A549 (cell line): ENCODE results near the gene COX6B1. TPM values are rescaled to one million over a fixed set of nuclear protein-coding genes. Genes with fewer than 3 reads are reported as not detected.

ENCODE experiments used
- ATAC-seq, 2 experiments: fragments of 200-7000 bp in 1 of 2; fragments of >200 bp in 1 of 2; cut with Nextera tagmentation in 1 of 2; cut with Tn5 transposase in 1 of 2; 3 replicates each; pipeline versions ENCODE4 v1.8.0 to v1.9.1; 2018 to 2020; ENCODE audit warnings: mild to moderate bottlenecking in 1 of 2, moderate library complexity in 1 of 2
- CTCF ChIA-PET: fragments of 300-600 bp; sonication (Branson Sonifier 250); formaldehyde crosslinking; extraction: SDS; loops from one replicate; lab custom pipeline; 2021; ENCODE audit warnings: antibody characterized with exemption, inconsistent platforms; lab: Yijun Ruan, JAX
- POLR2A ChIA-PET: fragments of 350-600 bp; formaldehyde crosslinking; extraction: SDS; loops from one replicate; lab custom pipeline; 2021; ENCODE audit warnings: antibody characterized with exemption, inconsistent platforms; lab: Yijun Ruan, JAX
- DNase-seq, 2 experiments: peaks; one replicate each; pipeline versions ENCODE4 v3.0.0 to v3.0.0-alpha.2; 2011 to 2016; ENCODE audit warnings: low read depth in 1 of 2, low spot score in 1 of 2
- FAIRE-seq: peaks from 2 replicates; lab custom pipeline; 2011; peaks lifted over from hg19 to GRCh38; lab: Jason Lieb, UNC
- H3K27ac ChIP-seq, 2 experiments: fragments of >200 bp; sonication (Bioruptor Twin); formaldehyde crosslinking; 3 replicates each; pipeline ENCODE4 v1.5.1; 2016 to 2017
- H3K4me1 ChIP-seq: fragments of >200 bp; sonication (Bioruptor Twin); formaldehyde crosslinking; 3 replicates; pipeline ENCODE4 v1.6.1; 2016
- H3K4me2 ChIP-seq: fragments of >200 bp; sonication (Bioruptor Twin); formaldehyde crosslinking; 3 replicates; pipeline ENCODE4 v1.6.1; 2016
- H3K4me3 ChIP-seq: fragments of >200 bp; sonication (Bioruptor Twin); formaldehyde crosslinking; 3 replicates; pipeline ENCODE4 v1.5.1; 2016
- H3K9me3 ChIP-seq: fragments of >200 bp; sonication (Bioruptor Twin); formaldehyde crosslinking; 3 replicates; pipeline ENCODE4 v1.6.1; 2016
- ATOH8 ChIP-seq: fragments of 250-450 bp; sonication (Bioruptor Pico); IDR thresholded peaks from 2 replicates; pipeline ENCODE4 v1.5.0; 2020; ENCODE audit warnings: low read depth, mild to moderate bottlenecking, moderate library complexity
- BCL3 ChIP-seq: fragments of >200 bp; sonication (Bioruptor Twin); formaldehyde crosslinking; IDR thresholded peaks from 3 replicates; pipeline ENCODE4 v1.6.1; 2016
- CBX2 ChIP-seq: fragments of 200-600 bp; sonication (generic); IDR thresholded peaks from 2 replicates; pipeline ENCODE4 v1.6.1; 2016; ENCODE audit warnings: low read depth, mild to moderate bottlenecking, borderline replicate concordance
- CHD2 ChIP-seq: fragments of 150-350 bp; IDR thresholded peaks from 2 replicates; pipeline ENCODE4 v1.6.1; 2014; ENCODE audit warnings: low read length; ENCODE audit not compliant: partially characterized antibody
- CTCF ChIP-seq: fragments of >200 bp; sonication (Bioruptor Twin); formaldehyde crosslinking; IDR thresholded peaks from 3 replicates; pipeline ENCODE4 v1.5.1; 2016
- ELK1 ChIP-seq: fragments of 150-350 bp; IDR thresholded peaks from 2 replicates; pipeline ENCODE4 v1.6.1; 2014; ENCODE audit warnings: low read depth, mild to moderate bottlenecking, low read length
- FOXS1 ChIP-seq: fragments of 250-450 bp; sonication (Bioruptor Pico); IDR thresholded peaks from 2 replicates; pipeline ENCODE4 v1.5.0; 2020; ENCODE audit warnings: mild to moderate bottlenecking, moderate library complexity
- GATA3 ChIP-seq: IDR thresholded peaks from 2 replicates; pipeline ENCODE4 v1.6.1; 2012; ENCODE audit warnings: borderline replicate concordance
- HDAC2 ChIP-seq: fragments of 200-600 bp; sonication (generic); IDR thresholded peaks from 2 replicates; pipeline ENCODE4 v1.6.1; 2016
- HES2 ChIP-seq: fragments of >200 bp; sonication (Bioruptor Twin); formaldehyde crosslinking; IDR thresholded peaks from 2 replicates; pipeline ENCODE4 v1.6.1; 2016
- HOXA7 ChIP-seq: fragments of 250-450 bp; sonication (Bioruptor Pico); IDR thresholded peaks from 2 replicates; pipeline ENCODE4 v1.5.0; 2020; ENCODE audit warnings: mild to moderate bottlenecking, moderate library complexity
- JUN ChIP-seq, 2 experiments: fragments of >200 bp; sonication (Bioruptor Twin); formaldehyde crosslinking; IDR thresholded peaks; 2 replicates in 1 of 2; 3 replicates in 1 of 2; pipeline ENCODE4 v1.6.1; 2016 to 2017
- JUNB ChIP-seq: fragments of >200 bp; sonication (Bioruptor Twin); formaldehyde crosslinking; IDR thresholded peaks from 2 replicates; pipeline ENCODE4 v1.6.1; 2016
- KDM5A ChIP-seq: fragments of 200-600 bp; sonication (generic); IDR thresholded peaks from 2 replicates; pipeline ENCODE4 v1.6.1; 2016; ENCODE audit warnings: antibody characterized with exemption, mild to moderate bottlenecking
- MAX ChIP-seq: IDR thresholded peaks from 2 replicates; pipeline ENCODE4 v1.6.1; 2012
- NPAS2 ChIP-seq: fragments of 250-450 bp; sonication (Bioruptor Pico); IDR thresholded peaks from 2 replicates; pipeline ENCODE4 v1.8.0; 2022; ENCODE audit warnings: mild to moderate bottlenecking, moderate library complexity, borderline replicate concordance
- NR3C1 ChIP-seq: fragments of >200 bp; sonication (Bioruptor Twin); formaldehyde crosslinking; IDR thresholded peaks from 3 replicates; pipeline ENCODE4 v1.6.1; 2017
- PHF8 ChIP-seq: fragments of 200-600 bp; sonication (generic); IDR thresholded peaks from 2 replicates; pipeline ENCODE4 v1.6.1; 2016; ENCODE audit warnings: low read depth, mild to moderate bottlenecking, antibody characterized with exemption, moderate library complexity, borderline replicate concordance
- POLR2A ChIP-seq: IDR thresholded peaks from 2 replicates; pipeline ENCODE4 v1.6.1; 2012; ENCODE audit warnings: mild to moderate bottlenecking, low read length
- POLR2AphosphoS2 ChIP-seq: conservative IDR thresholded peaks from 2 replicates; pipeline ENCODE4 v1.6.1; 2012; ENCODE audit warnings: low read length, improper control_type of control experiment, inconsistent platforms
- RAD21 ChIP-seq, 2 experiments: fragments of >200 bp in 1 of 2; sonication (Bioruptor Twin) in 1 of 2; formaldehyde crosslinking in 1 of 2; IDR thresholded peaks in 1 of 2; conservative IDR thresholded peaks in 1 of 2; 2 replicates in 1 of 2; 3 replicates in 1 of 2; pipeline ENCODE4 v1.6.1; 2012 to 2018; ENCODE audit warnings: inconsistent platforms in 1 of 2
- RARB ChIP-seq: fragments of 250-450 bp; sonication (Bioruptor Pico); IDR thresholded peaks from 2 replicates; pipeline ENCODE4 v1.8.0; 2021; ENCODE audit warnings: mild to moderate bottlenecking, moderate library complexity
- RCOR1 ChIP-seq: fragments of 150-350 bp; IDR thresholded peaks from 2 replicates; pipeline ENCODE4 v1.6.1; 2014; ENCODE audit warnings: antibody characterized with exemption, low read length, low read depth
- REST ChIP-seq: fragments of 200-600 bp; sonication (generic); IDR thresholded peaks from 2 replicates; pipeline ENCODE4 v1.6.1; 2016; ENCODE audit warnings: antibody characterized with exemption, mild to moderate bottlenecking, moderate library complexity
- RNF2 ChIP-seq: fragments of 200-600 bp; sonication (generic); IDR thresholded peaks from 2 replicates; pipeline ENCODE4 v1.6.1; 2016; ENCODE audit warnings: low read depth, mild to moderate bottlenecking, antibody characterized with exemption, moderate library complexity, borderline replicate concordance
- SREBF2 ChIP-seq: fragments of 450-650 bp; IDR thresholded peaks from 2 replicates; pipeline ENCODE4 v1.6.1; 2014; ENCODE audit warnings: mild to moderate bottlenecking, moderate library complexity
- TP53 ChIP-seq: fragments of 250-450 bp; sonication (Bioruptor Pico); IDR thresholded peaks from 2 replicates; pipeline ENCODE4 v1.5.0; 2021; ENCODE audit warnings: mild to moderate bottlenecking, moderate library complexity
- USF2 ChIP-seq: fragments of 450-650 bp; IDR thresholded peaks from 2 replicates; pipeline ENCODE4 v1.6.1; 2014; ENCODE audit warnings: antibody characterized with exemption
- WGBS: methylation state at CpG from one replicate; pipeline ENCODE4 v1.1.6; 2017; ENCODE audit errors: missing lambda C conversion rate; 5-methylcytosine and 5-hydroxymethylcytosine counted together
- polyA plus RNA-seq, 4 experiments: library from polyadenylated mRNA; depleted of rRNA in 3 of 4; stranded (reverse); fragments of >200 nt; fragmentation: RNase III in 1 of 4; extraction: RNeasy Plus Mini Kit Qiagen cat#74134 plus additional on column Dnase treatment in 1 of 4; gene quantifications; 2 replicates in 3 of 4; 3 replicates in 1 of 4; pipeline ENCODE4 v1.2.3, GENCODE V29; 2011 to 2017

The COX6B1 gene
- polyA plus RNA-seq, 2 of the 4 experiments (the other 2 are of a cell fraction): 749 to 1,260 TPM

- Histone ChIP-seq H3K4me3 (peak overlapping the region; percentile 53), H3K4me1 (no peaks in the 10 kb centered on the region), H3K9me3 (no peaks in the 10 kb centered on the region), H3K4me2 (peak overlapping the region; percentile 88), H3K27ac (peak overlapping the region; percentile 52 to 80)
- ATAC-seq: peak; percentile 98 to 99
- WGBS: 2% methylated on average over 43 of the region's 50 CpGs
- peak; percentile 100 for FAIRE-seq
- DNase-seq: peak; percentile 100
- POLR2A ChIA-PET: interaction anchor here (0.6 to 1.6 kb wide), 12 partner anchors 10 to 352 kb away, joined by 3 to 14 read pairs (median 4); partner anchors contain the start of genes COX6B1, LIN37, NFKBID and PSENEN
- CTCF ChIA-PET: interaction anchor here (0.7 to 13.6 kb wide), 15 partner anchors 10 to 350 kb away, joined by 3 to 161 read pairs (median 5); partner anchors contain the start of genes PSENEN and U2AF1L4
- TF ChIP-seq MAX: peak; percentile 78
- no peak for TF ChIP-seq NR3C1
- TF ChIP-seq POLR2AphosphoS2: no peak
- no peak for TF ChIP-seq CHD2
- no peak for TF ChIP-seq HOXA7 (CRISPR knock-in tag)
- TF ChIP-seq NPAS2 (CRISPR knock-in tag): no peak
- TF ChIP-seq USF2: no peak
- no peak for TF ChIP-seq FOXS1 (CRISPR knock-in tag)
- TF ChIP-seq JUNB: no peak
- no peak for TF ChIP-seq HDAC2
- no peak for TF ChIP-seq ELK1
- no peak for TF ChIP-seq TP53 (CRISPR knock-in tag)
- no peak for TF ChIP-seq KDM5A
- no peak for TF ChIP-seq GATA3
- no peak for TF ChIP-seq SREBF2
- TF ChIP-seq ATOH8 (CRISPR knock-in tag): no peak
- TF ChIP-seq CBX2: no peak
- TF ChIP-seq CTCF: no peak
- no peak for TF ChIP-seq RAD21 (conservative IDR thresholded peaks at IDR 0.05 in 1 of 2, IDR thresholded peaks at IDR 0.05 in 1 of 2)
- TF ChIP-seq HES2: no peak
- no peak for TF ChIP-seq JUN (IDR thresholded peaks at IDR 0.05)
- TF ChIP-seq RCOR1: no peak
- peak; percentile 77 for TF ChIP-seq REST
- peak; percentile 41 for TF ChIP-seq POLR2A
- TF ChIP-seq RARB (CRISPR knock-in tag): no peak
- TF ChIP-seq RNF2: no peak
- peak; percentile 49; the same call in 1 of the 3 replicates for TF ChIP-seq BCL3
- no peak for TF ChIP-seq PHF8
These were observed 54.3 kb downstream of the COX6B1 start for GRCh38 chr19:35702223-35703012.
